Measurements from ENCODE around the gene IGFBP4.

DNA sequence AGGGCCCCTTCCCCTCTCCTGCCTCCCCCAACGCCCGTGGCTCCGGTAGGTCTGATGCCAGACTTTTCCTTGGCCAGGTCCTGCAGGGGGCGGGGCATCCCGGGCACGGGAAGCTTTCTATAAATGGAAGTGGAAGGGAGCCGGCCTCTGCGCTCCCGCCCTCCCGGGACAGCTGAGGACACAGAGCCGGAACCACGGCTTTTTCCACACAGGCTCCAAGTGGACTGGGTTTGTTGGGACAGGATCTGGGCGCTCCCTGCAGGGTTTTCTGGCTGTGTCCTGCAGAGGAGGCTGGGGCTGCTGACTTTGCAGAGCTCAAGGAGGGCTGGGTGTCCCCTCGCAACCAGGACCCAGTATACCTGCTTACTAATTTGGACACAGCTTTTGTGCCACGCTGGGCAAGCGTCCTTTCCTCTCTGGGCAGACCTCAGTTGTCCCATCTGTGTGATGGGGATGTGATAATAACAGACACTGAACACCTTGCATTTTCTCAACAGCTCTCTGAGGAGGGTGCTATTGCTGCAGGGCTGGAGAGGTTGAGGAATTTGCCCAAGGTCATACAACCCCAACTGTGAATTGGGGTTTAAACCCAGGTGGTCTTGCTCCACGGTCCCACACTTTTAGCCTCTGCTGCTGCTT is 56.4 kb downstream of the IGFBP4 start:
- peak; percentile 44; the same call in 1 of the 2 replicates for TF ChIP-seq ZNF501 (CRISPR knock-in tag; IDR thresholded peaks at IDR 0.05)
- TF ChIP-seq, protein P1, sequence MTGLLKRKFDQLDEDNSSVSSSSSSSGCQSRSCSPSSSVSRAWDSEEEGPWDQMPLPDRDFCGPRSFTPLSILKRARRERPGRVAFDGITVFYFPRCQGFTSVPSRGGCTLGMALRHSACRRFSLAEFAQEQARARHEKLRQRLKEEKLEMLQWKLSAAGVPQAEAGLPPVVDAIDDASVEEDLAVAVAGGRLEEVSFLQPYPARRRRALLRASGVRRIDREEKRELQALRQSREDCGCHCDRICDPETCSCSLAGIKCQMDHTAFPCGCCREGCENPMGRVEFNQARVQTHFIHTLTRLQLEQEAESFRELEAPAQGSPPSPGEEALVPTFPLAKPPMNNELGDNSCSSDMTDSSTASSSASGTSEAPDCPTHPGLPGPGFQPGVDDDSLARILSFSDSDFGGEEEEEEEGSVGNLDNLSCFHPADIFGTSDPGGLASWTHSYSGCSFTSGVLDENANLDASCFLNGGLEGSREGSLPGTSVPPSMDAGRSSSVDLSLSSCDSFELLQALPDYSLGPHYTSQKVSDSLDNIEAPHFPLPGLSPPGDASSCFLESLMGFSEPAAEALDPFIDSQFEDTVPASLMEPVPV (CRISPR knock-in tag; IDR thresholded peaks at IDR 0.05) = no peak; the same call in 1 of the 2 replicates
- TF ChIP-seq ZNF549 (CRISPR knock-in tag; IDR thresholded peaks at IDR 0.05) = no peak
- no peak for TF ChIP-seq JDP2 (CRISPR knock-in tag; IDR thresholded peaks at IDR 0.05; ENCODE audit: borderline replicate concordance)
- no peak for TF ChIP-seq HDAC6 (IDR thresholded peaks at IDR 0.05; ENCODE audit: low read depth, low read length)
- TF ChIP-seq, protein P2, sequence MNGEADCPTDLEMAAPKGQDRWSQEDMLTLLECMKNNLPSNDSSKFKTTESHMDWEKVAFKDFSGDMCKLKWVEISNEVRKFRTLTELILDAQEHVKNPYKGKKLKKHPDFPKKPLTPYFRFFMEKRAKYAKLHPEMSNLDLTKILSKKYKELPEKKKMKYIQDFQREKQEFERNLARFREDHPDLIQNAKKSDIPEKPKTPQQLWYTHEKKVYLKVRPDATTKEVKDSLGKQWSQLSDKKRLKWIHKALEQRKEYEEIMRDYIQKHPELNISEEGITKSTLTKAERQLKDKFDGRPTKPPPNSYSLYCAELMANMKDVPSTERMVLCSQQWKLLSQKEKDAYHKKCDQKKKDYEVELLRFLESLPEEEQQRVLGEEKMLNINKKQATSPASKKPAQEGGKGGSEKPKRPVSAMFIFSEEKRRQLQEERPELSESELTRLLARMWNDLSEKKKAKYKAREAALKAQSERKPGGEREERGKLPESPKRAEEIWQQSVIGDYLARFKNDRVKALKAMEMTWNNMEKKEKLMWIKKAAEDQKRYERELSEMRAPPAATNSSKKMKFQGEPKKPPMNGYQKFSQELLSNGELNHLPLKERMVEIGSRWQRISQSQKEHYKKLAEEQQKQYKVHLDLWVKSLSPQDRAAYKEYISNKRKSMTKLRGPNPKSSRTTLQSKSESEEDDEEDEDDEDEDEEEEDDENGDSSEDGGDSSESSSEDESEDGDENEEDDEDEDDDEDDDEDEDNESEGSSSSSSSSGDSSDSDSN (CRISPR knock-in tag; IDR thresholded peaks at IDR 0.05) = no peak
- TF ChIP-seq, protein P3, sequence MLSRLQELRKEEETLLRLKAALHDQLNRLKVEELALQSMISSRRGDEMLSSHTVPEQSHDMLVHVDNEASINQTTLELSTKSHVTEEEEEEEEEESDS (CRISPR knock-in tag; IDR thresholded peaks at IDR 0.05; ENCODE audit: borderline replicate concordance) = no peak
- TF ChIP-seq, protein P4, sequence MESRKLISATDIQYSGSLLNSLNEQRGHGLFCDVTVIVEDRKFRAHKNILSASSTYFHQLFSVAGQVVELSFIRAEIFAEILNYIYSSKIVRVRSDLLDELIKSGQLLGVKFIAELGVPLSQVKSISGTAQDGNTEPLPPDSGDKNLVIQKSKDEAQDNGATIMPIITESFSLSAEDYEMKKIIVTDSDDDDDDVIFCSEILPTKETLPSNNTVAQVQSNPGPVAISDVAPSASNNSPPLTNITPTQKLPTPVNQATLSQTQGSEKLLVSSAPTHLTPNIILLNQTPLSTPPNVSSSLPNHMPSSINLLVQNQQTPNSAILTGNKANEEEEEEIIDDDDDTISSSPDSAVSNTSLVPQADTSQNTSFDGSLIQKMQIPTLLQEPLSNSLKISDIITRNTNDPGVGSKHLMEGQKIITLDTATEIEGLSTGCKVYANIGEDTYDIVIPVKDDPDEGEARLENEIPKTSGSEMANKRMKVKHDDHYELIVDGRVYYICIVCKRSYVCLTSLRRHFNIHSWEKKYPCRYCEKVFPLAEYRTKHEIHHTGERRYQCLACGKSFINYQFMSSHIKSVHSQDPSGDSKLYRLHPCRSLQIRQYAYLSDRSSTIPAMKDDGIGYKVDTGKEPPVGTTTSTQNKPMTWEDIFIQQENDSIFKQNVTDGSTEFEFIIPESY (CRISPR knock-in tag; IDR thresholded peaks at IDR 0.05) = no peak
- TF ChIP-seq ZNF263 (CRISPR knock-in tag; IDR thresholded peaks at IDR 0.05) = no peak
- TF ChIP-seq ZNF782 (CRISPR knock-in tag; IDR thresholded peaks at IDR 0.05; ENCODE audit: borderline replicate concordance) = no peak
- TF ChIP-seq ZNF143 (CRISPR knock-in tag; IDR thresholded peaks at IDR 0.05) = no peak
- TF ChIP-seq CHD2 (IDR thresholded peaks at IDR 0.05; ENCODE audit: low read depth, low read length) = no peak

All from HepG2 (cell line).